Measurements from ENCODE around the gene CFAP77. TPM values are rescaled to one million over a fixed set of nuclear protein-coding genes. Genes with fewer than 3 reads are reported as not detected.

CFAP77 gene
- total RNA-seq, 2 donors from 2014 or later, result not detected

- H3K9me3 ChIP-seq (ENCODE audit: control insufficient read depth, low read length, poor library complexity, severe bottlenecking), result no peaks in the 10 kb centered on the region
- ATAC-seq, result no peak
- Mint-ChIP-seq H3K36me3 (ENCODE audit: low read depth) (peaks cover 3% of the 10 kb centered on the region), H3K27ac (no peak overlapping the region), H3K4me3 (no peak overlapping the region), H3K4me1 (peaks cover 2% of the 10 kb centered on the region), H3K27me3 (peaks cover 27% of the 10 kb centered on the region)
- DNase-seq, result no peak
Observed at GRCh38 chr9:132472599-132472998, 62.6 kb downstream of the CFAP77 start.

DNA sequence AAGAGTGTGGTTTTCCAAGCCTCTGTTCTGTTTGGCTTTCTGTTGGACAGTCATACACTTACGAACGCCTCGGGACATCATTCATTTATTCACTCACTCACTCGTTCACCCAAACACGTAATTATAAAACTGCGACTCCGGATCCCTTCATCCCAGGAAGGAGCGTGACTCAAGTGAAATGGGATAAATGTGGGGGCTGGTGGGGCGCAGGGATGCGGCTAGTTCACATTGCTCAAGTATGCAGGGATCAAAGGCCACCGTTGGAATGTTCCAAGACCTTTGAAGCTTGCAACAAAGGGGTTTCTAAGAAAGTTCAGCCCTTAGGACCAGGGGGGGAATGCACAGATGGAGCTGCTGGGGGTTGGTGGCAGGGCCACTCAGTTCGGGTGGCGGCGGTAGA is 64.2 kb downstream of the CFAP77 start:
- H3K4me3 Mint-ChIP-seq, result no peak overlapping the region
- DNase-seq, result no peak
- H3K27me3 Mint-ChIP-seq, result peaks cover 23% of the 10 kb centered on the region
- ATAC-seq, result no peak
- H3K4me1 Mint-ChIP-seq, result peaks cover 4% of the 10 kb centered on the region
- no peak overlapping the region for H3K27ac Mint-ChIP-seq
- H3K9me3 ChIP-seq (ENCODE audit: control insufficient read depth, low read length, poor library complexity, severe bottlenecking), result no peaks in the 10 kb centered on the region
- no peaks in the 10 kb centered on the region for H3K36me3 Mint-ChIP-seq (ENCODE audit: low read depth)

- no peaks in the 10 kb centered on the region for H3K9me3 ChIP-seq (ENCODE audit: control insufficient read depth, low read length, poor library complexity, severe bottlenecking)
- Mint-ChIP-seq H3K4me3 (no peak overlapping the region), H3K36me3 (ENCODE audit: low read depth) (no peaks in the 10 kb centered on the region), H3K27ac (no peak overlapping the region), H3K4me1 (peaks cover 11% of the 10 kb centered on the region), H3K27me3 (peaks cover 36% of the 10 kb centered on the region)
- ATAC-seq (no peak), DNase-seq (no peak)
Observed at GRCh38 chr9:132478353-132479050, 68.5 kb downstream of the CFAP77 start.

DNA sequence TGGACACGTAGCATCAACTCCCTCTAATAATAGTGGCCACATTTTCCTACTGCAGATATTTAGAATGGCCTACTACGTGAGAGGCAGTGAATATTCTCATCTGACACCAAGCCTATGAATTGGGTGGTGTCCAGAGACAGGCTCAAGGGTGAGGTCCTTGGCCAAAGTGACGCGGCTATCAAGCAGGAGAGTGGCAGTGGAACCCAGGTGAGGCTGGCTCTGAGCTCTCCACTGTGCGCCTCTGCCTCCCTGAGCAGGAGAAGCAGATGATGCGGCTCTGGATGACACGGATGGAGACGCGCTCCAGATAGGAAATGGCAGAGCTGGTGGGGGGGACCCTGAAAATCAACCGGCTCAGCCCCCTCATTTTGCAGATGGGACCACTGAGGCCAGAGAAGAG is 69.7 kb downstream of the CFAP77 start:
- H3K9me3 ChIP-seq (ENCODE audit: control insufficient read depth, low read length, poor library complexity, severe bottlenecking), result no peaks in the 10 kb centered on the region
- ATAC-seq, result no peak
- DNase-seq, result no peak
- no peak overlapping the region for H3K4me3 Mint-ChIP-seq
- peaks cover 11% of the 10 kb centered on the region for H3K4me1 Mint-ChIP-seq
- peaks cover 28% of the 10 kb centered on the region for H3K27me3 Mint-ChIP-seq
- H3K27ac Mint-ChIP-seq, result no peak overlapping the region
- H3K36me3 Mint-ChIP-seq (ENCODE audit: low read depth), result no peaks in the 10 kb centered on the region

- no peak for DNase-seq
- H3K27ac Mint-ChIP-seq, result no peak overlapping the region
- peaks cover 25% of the 10 kb centered on the region for H3K27me3 Mint-ChIP-seq
- no peak for ATAC-seq
- no peaks in the 10 kb centered on the region for H3K36me3 Mint-ChIP-seq (ENCODE audit: low read depth)
- peaks cover 11% of the 10 kb centered on the region for H3K4me1 Mint-ChIP-seq
- H3K9me3 ChIP-seq (ENCODE audit: control insufficient read depth, low read length, poor library complexity, severe bottlenecking), result no peaks in the 10 kb centered on the region
- no peak overlapping the region for H3K4me3 Mint-ChIP-seq
Observed at GRCh38 chr9:132481053-132481849, 71.2 kb downstream of the CFAP77 start.

- ATAC-seq (no peak), DNase-seq (no peak)
- no peak overlapping the region for H3K4me3 Mint-ChIP-seq
- no peaks in the 10 kb centered on the region for H3K36me3 Mint-ChIP-seq (ENCODE audit: low read depth)
- peaks cover 18% of the 10 kb centered on the region for H3K27me3 Mint-ChIP-seq
- H3K4me1 Mint-ChIP-seq, result peaks cover 16% of the 10 kb centered on the region
- no peaks in the 10 kb centered on the region for H3K9me3 ChIP-seq (ENCODE audit: control insufficient read depth, low read length, poor library complexity, severe bottlenecking)
- H3K27ac Mint-ChIP-seq, result no peak overlapping the region
Observed at GRCh38 chr9:132482196-132482813, 72.3 kb downstream of the CFAP77 start.

GRCh38 chr9:132485393-132485792 is 75.4 kb downstream of the CFAP77 start:
- H3K36me3 Mint-ChIP-seq (ENCODE audit: low read depth), result no peaks in the 10 kb centered on the region
- H3K27me3 Mint-ChIP-seq, result peaks cover 27% of the 10 kb centered on the region
- no peak overlapping the region for H3K4me3 Mint-ChIP-seq
- no peak for ATAC-seq
- no peak overlapping the region for H3K27ac Mint-ChIP-seq
- no peak for DNase-seq
- H3K4me1 Mint-ChIP-seq, result peaks cover 28% of the 10 kb centered on the region
- H3K9me3 ChIP-seq (ENCODE audit: control insufficient read depth, low read length, poor library complexity, severe bottlenecking), result no peaks in the 10 kb centered on the region

DNA sequence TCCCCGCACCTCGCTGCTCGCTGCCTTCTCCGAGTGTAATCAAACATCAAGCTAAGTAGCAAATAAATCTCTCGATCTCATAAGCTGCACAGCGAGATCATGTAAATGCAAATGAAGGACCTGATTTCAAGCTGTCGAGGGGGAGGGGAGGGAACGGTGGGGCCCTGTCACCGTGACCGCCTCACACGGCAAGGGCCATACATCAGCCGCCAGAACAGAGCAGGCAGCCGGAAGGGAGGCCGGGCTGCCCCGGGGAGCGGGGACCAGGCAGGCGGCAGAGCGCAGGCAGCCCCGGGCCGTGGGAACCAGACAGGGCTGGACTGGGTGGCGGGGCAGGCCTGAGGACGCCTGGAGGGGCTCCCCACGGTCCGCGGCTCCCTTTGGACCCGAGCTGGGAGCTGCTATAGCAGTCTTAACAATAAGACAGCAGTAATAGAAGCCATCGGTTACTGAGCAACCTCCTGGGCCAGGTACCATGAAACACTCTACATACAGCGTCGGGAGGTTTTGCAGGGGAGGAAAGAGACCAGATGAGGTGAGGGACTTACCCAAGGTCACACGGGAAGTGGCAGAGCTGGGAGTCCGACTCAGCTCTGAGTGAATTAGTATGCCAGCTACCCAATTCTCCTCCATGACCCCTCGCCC is 76.8 kb downstream of the CFAP77 start:
- Mint-ChIP-seq H3K27me3 (peaks cover 28% of the 10 kb centered on the region), H3K36me3 (ENCODE audit: low read depth) (no peaks in the 10 kb centered on the region), H3K27ac (peak overlapping the region; percentile 86), H3K4me1 (peaks cover 26% of the 10 kb centered on the region), H3K4me3 (peak overlapping the region; percentile 80)
- no peaks in the 10 kb centered on the region for H3K9me3 ChIP-seq (ENCODE audit: control insufficient read depth, low read length, poor library complexity, severe bottlenecking)
- DNase-seq, result peak; percentile 27 to 41 (median 29)
- ATAC-seq, result peak; percentile 87

- H3K36me3 Mint-ChIP-seq (ENCODE audit: low read depth), result no peaks in the 10 kb centered on the region
Observed at GRCh38 chr9:132487351-132487791, 77.4 kb downstream of the CFAP77 start.

GRCh38 chr9:132487980-132488535 is 78.0 kb downstream of the CFAP77 start:
- ATAC-seq (no peak), DNase-seq (no peak)
- no peaks in the 10 kb centered on the region for H3K36me3 Mint-ChIP-seq (ENCODE audit: low read depth)
- H3K27me3 Mint-ChIP-seq, result peaks cover 34% of the 10 kb centered on the region
- H3K4me3 Mint-ChIP-seq, result peak overlapping the region; percentile 80
- H3K27ac Mint-ChIP-seq, result peak overlapping the region; percentile 86
- peaks cover 21% of the 10 kb centered on the region for H3K4me1 Mint-ChIP-seq
- no peaks in the 10 kb centered on the region for H3K9me3 ChIP-seq (ENCODE audit: control insufficient read depth, low read length, poor library complexity, severe bottlenecking)

More at GRCh38 chr9:132487351-132487791, 77.4 kb downstream of the CFAP77 start:
- ATAC-seq, result peak; percentile 86
- peaks cover 22% of the 10 kb centered on the region for H3K4me1 Mint-ChIP-seq
- H3K27me3 Mint-ChIP-seq, result peaks cover 28% of the 10 kb centered on the region
- H3K9me3 ChIP-seq (ENCODE audit: control insufficient read depth, low read length, poor library complexity, severe bottlenecking), result no peaks in the 10 kb centered on the region
- no peak for DNase-seq
- peak overlapping the region; percentile 80 for H3K4me3 Mint-ChIP-seq
- peak overlapping the region; percentile 86 for H3K27ac Mint-ChIP-seq

- peaks cover 39% of the 10 kb centered on the region for H3K27me3 Mint-ChIP-seq
- H3K4me1 Mint-ChIP-seq, result peaks cover 21% of the 10 kb centered on the region
- H3K4me3 Mint-ChIP-seq, result no peak overlapping the region
- ATAC-seq (no peak), DNase-seq (no peak)
- H3K27ac Mint-ChIP-seq, result peak overlapping the region; percentile 86
- H3K9me3 ChIP-seq (ENCODE audit: control insufficient read depth, low read length, poor library complexity, severe bottlenecking), result no peaks in the 10 kb centered on the region
- H3K36me3 Mint-ChIP-seq (ENCODE audit: low read depth), result no peaks in the 10 kb centered on the region
Observed at GRCh38 chr9:132488626-132489025, 78.6 kb downstream of the CFAP77 start.

DNA sequence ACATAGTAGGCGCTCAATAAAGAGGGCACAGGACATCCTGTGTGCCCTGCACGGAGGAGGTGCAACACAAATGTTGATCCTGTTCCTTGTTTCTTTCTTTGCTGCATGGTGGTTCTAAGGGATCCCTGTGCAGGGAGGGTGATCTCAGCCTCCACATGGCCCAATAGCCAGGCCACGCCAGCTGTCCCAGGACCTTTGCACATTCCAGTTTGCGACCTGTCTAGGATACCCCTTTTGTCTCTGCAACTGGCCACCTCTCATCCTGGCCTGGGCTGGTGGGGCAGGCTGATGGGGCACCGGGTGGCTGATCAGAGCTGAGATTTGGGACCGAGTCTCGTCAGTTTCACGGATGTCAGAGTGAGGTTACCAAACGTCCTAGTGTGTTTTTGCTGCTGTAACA is 79.5 kb downstream of the CFAP77 start:
- Mint-ChIP-seq H3K4me1 (peaks cover 21% of the 10 kb centered on the region), H3K36me3 (ENCODE audit: low read depth) (no peaks in the 10 kb centered on the region), H3K4me3 (no peak overlapping the region), H3K27ac (no peak overlapping the region), H3K27me3 (peaks cover 47% of the 10 kb centered on the region)
- ATAC-seq (no peak), DNase-seq (no peak)
- H3K9me3 ChIP-seq (ENCODE audit: control insufficient read depth, low read length, poor library complexity, severe bottlenecking), result no peaks in the 10 kb centered on the region

- ATAC-seq (no peak), DNase-seq (no peak)
- peaks cover 49% of the 10 kb centered on the region for H3K27me3 Mint-ChIP-seq
- no peaks in the 10 kb centered on the region for H3K4me1 Mint-ChIP-seq
- H3K9me3 ChIP-seq (ENCODE audit: control insufficient read depth, low read length, poor library complexity, severe bottlenecking), result no peaks in the 10 kb centered on the region
- peaks cover 3% of the 10 kb centered on the region for H3K36me3 Mint-ChIP-seq (ENCODE audit: low read depth)
- no peak overlapping the region for H3K27ac Mint-ChIP-seq
- H3K4me3 Mint-ChIP-seq, result no peak overlapping the region
Observed at GRCh38 chr9:132494857-132495256, 84.8 kb downstream of the CFAP77 start.

Data from T-helper 17 cell (primary cell).